ENCODE measurements around the gene LYZ.

LYZ gene

GRCh38 chr12:69389831-69390230, 41.6 kb downstream of the LYZ start:
- DNase-seq: no peak

GRCh38 chr12:69392179-69392928, 44.2 kb downstream of the LYZ start:
- no peak for DNase-seq

- DNase-seq: no peak
Observed at GRCh38 chr12:69396041-69396440, 47.9 kb downstream of the LYZ start.

GRCh38 chr12:69396963-69397362, 48.8 kb downstream of the LYZ start:
- DNase-seq: no peak

- DNase-seq: no peak
Observed at GRCh38 chr12:69397978-69398377, 49.8 kb downstream of the LYZ start.

GRCh38 chr12:69401940-69402339, 53.8 kb downstream of the LYZ start:
- DNase-seq: no peak
